Superior temporal gyrus (tissue), 1 donor: ENCODE measurements around the gene MCCC1.

Experiments used
- DNase-seq: peaks from one replicate; pipeline ENCODE4 v3.0.0-alpha.2; 2016; ENCODE audit errors: extremely low spot score

Gene MCCC1

DNA sequence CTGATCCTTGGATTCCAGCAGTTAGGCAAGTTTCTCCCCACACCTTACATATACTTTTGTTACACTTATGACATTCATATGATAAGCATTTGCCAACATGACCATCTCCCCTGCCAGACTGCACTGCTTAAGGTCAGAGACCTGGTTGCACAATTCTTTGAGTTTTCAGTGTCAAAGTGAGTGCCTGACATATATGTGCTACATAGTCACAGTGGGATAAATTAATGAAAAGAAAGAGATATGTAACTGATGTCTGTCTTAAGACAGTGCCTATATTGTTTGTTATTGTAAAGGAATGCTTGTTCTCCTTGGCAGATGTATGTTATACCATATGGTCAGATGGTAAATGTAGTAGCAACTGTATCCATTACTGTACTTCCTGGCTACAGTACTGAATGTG, 115.4 kb downstream of the MCCC1 start:
- DNase-seq, result no peak

DNA sequence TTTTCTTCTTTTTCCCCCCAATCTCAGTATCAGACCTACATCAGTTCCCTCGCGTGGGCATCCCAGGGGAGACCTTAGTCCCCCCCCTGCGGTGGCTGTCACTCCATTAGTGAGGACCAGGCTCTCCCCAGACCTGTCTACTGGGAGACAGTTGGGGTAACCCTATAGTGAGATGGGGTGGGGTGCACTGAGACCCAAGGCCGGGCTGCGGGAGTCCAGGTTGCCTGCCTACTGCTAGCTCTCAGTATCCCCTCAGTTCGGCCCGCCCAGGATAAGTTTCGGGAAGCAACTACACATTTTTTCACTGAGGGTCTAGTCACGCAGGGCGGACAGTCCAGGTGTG, 118.3 kb downstream of the MCCC1 start:
- DNase-seq, result no peak

DNA sequence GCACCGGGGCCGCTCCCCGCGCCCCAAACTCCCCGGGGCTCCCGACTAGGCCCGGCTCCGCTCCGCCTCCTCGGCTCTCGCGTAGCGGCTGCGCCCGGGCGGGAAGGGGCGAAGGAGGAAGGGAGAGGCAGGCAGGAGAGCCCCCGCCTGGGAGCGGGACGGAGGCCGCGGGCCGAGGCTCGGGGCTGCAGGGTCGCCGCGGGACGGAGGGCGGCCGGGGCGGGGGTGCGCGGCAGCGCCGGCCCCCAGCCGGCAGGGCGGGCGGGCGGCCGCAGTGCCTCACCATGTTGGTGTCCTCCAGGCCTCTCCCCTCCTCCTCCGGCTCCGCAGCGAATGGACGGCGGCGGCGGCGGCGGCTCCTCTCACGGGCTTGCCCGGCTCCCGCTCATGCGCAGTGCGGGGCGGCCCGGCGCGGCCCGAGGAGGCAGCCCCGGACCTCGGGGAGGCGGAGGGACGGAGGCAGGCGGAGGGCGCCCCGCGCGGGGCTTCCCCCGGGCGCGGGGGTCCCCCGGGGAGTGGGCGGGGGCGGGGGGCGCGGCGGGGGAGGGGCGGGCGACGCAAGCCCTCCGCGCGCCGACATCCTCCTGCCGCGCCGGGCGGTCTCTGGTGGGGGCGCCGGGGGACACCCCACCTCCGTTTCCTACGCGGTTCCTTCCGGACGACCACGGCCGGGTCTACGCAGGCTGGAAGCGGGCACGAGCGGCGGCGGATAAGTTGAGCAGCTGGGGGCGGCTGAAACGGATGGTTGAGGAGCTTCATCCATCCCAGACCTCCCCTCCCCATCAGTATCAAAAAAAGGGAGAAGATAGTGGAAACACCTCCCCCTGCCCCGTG, 118.9 kb downstream of the MCCC1 start, which contains the start of gene DCUN1D1:
DCUN1D1 (minus strand) TSS at position 335 of the 834 bp plus-strand sequence; CDS start at position 286, 49 bp downstream.
- DNase-seq, result peak; percentile 84

DNA sequence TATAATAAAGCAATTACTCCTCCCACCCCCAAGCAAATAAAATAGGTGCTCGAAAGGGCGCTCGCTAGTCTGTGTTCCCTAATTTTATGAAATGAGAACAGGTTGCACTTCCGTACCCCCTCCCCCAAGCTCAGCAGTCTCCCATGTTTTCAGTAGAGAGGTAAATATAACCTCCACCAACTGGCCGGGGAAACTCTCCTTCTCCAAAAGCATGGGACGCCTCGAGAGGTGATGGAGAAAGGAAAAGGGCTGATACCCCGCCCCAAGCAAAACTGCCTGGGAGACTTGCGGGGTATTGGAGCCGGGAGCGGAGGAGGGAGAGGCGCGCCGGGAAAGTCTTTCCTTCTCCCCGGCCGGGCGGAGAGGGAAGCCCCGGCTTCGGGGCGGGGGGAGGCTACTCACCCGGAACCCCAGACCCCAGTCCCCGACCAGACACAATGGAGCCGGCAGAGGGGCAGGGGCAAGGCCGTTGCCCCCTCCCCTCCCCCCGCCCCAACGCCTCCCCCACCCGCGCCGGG, 119.6 kb downstream of the MCCC1 start:
- DNase-seq, result no peak

DNA sequence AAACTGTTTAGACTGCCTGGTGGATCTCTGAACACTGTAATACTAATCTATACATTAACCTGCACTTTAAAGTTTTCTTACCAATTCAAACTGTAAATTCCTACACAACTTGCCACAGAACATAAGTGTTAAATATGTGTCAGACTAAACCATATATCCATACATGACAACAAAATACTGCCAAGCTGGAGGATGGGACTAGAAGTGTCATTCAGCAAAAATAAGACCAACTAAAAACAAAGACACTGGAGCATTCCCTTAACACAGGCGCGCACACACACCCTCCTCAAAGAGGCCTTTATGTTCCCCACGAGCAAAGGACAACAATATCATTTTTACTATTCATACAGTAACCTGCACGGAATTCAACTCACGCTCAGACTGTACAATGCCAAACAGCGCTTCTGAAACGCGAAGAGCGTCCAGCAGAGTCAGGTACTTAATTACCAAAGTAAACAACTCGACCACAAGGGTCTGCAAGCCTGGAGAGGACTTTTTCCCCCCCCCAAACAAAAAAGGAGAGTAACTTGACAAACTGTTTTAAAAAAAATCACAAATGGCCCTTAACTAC, 120.1 kb downstream of the MCCC1 start:
- no peak for DNase-seq

DNA sequence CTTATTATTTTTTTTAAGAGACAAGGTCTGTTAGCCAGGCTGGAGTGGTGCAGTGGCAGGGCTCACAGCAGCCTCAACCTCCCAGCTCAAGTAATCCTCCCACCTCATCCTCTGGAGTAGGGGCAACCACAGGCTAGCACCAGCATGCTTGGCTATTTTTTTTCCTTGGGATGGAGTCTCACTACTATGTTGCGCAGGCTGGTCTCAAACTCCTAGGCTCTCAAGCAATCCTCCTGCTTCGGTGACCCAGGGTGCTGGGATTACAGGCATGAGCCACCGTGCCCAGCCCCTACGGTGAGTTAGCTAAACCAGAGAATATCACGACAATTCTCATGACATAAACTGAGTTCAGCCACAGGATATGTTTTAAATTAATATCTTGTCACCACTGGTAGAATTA, 120.9 kb downstream of the MCCC1 start:
- no peak for DNase-seq

DNA sequence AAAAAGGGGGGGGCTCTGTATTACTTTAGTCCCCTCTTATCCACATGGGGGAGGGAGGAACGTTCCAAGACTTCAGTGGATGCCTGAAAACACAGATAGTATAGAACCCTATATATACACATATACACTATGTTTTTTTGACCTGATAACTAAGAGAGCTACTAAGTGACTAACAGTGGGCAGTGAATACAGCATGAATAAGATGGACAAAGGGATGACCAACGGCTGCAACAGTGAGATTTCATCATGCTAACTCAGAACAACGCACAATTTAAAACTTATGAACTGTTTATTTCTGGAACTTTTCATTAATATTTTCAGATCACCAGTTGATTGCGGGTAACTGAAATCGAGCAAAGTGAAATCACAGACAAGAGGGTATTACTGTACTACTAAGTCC, 126.2 kb downstream of the MCCC1 start:
- no peak for DNase-seq

DNA sequence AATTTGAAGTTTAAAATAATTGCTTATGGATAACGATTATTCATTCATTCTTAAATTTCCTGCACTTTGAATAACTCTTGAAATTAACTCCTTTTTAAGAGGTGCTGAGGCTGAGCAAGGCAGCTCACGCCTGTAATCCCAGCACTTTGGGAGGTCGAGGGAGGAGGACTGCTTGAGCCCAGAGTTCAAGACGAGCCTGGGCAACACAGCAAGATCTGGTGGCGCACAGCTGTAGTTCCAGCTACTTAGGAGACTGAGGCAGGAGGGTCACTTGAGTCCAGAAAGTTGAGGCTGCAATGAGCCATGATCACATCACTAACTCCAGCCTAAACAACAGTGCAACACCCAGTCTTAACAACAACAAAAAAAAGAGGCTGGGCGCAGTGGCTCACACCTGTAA, 126.9 kb downstream of the MCCC1 start:
- DNase-seq, result no peak

DNA sequence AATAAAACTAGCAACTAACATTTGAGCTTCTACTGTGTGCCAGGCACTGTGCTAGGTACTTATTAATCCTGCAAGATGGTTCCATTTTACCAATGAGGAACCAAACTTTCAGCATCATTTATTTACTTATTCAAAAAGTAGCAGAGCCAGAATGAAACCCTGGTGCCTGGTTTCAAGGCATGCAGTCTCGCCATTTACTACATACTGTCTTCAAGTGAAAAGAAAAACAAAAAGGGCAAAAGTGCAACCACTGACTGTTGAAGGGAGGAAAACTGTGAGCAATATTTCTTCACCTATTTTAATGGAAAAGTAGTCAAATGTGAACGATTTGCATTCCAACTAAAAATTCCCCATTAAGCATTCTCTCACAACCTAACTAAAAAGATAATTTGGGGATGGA, 127.7 kb downstream of the MCCC1 start:
- DNase-seq, result no peak

DNA sequence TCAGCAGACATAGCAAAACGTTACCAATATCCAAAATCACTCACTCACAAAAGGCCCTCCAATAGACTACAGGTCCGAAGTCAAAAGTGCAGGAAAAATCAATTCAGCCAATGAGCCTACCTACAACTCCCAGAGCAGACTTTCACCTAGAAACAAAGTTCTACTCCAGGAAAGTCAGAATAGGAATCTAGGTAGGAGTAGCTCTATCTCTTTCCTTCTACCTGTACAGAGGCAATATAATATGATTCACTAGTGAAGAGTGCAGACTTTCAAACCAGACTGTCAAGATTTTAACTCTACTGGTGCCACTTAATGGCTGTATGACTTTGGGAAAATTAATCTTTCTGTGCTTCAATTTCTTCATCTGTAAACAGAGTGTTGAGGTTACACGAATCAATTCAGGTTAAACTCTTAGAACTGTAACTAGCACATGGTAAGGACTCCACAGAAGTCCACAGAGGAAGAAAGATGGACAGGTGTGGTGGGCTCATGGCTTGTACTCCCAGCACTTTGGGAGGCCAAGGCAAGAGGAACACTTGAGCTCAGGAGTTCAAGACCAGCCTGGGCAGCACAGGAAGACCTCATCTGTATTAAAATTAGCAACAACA, 128.4 kb downstream of the MCCC1 start:
- no peak for DNase-seq

DNA sequence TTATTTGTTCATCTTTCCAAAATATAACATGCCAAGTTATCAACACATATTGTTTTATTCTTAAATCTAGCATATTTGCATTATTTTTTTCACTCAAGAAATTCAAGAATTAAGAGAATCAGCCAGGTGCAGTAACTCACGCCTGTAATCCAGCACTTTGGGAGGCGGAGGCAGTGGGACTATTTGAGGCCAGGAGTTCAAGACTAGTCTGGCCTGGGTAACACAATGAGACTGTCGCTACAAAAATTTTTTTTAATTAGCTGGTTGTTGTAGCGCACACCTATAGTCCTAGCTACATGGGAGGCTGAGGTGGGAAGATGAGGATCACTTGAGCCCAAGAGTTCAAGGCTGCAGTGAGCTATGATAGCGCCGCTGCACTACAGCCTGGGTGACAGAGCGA, 129.4 kb downstream of the MCCC1 start:
- DNase-seq, result no peak

DNA sequence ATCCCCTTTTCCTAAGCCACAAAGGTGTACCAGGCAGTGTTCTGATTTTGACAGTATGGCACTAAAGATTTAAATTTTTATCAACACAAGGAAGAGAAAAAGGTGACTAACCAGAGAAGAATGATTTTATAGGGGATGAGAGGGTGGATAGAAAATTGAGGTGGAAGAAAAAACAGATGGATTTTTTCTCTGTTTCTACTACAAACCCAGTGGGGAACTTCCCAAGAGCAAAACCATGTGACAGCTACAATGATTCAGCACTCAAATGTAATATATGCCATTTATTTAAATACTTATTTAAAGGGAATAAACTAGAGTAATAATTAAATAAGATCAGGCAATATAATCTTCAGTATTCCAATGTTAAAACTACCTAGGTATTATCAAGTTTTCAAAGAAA, 130.0 kb downstream of the MCCC1 start:
- DNase-seq, result no peak

DNA sequence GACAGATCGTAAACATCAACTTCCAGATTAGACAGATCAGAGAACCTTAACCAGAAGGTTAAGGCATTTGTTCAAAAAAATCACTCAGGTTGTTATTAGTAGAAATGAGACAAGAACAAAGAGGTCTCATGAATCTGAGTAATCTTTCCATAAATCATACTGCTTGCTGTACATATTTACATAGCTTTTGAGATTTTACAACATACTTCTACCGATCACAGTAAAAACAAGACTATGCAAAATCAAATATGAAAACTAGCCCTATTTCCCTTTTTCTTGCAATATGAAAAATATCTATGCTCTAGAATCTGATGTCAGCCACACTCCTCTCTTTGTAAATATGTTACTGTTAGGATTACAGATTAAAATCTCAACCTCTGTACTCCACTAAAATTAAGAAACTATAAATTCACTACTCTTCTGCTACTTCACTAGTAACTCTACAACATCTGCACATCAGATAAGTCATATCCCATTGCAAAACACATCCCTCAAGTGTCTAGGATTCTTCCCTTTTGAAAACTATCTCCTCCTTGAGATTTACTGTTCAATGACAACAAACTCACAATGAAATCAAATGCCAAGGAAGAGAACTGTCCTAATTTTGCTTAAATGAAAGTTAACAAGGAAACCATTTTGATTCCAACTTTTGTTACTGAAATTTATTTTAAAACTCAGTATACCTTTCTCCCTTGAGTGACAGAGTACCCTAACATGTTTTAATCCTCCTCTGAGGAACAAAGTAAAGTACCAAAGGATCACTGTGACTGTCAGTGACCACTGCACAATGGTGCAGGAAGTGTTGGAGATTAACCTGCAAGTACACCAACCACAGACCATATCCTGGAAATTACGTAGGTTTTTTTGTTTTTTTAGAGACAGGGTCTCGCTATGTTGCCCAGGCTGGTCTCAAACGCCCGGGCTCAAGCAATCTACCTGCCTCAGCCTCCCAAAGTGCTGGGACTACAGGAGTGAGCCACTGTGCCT, 131.8 kb downstream of the MCCC1 start:
- DNase-seq, result no peak

DNA sequence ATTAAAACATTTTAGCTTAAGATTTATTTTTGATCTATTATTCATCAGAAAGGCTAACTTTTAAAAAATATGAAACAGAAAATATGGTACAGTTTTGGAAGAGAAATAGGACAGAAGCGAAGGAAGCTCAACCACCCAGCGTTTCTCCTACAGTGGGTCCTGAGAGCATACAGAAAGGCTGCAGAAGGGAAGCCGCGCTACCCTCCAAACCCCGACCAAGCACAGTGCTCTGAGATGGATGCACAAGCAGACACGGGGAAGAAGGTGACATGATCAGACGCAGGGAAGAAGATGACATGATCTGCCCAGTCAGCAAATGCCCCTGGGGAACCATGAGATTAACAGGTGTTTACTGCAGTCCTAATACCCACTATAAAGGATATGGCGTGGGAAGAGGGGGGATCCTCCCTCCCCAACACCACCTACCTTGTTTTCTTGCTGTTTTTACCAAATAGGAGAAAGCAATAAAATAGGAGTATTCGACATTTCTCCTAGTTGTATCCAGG, 133.4 kb downstream of the MCCC1 start:
- DNase-seq, result no peak
